ENCODE data around the gene RIMS1.
A peak's percentile ranks its signal among the peaks of the same experiment; 100 is the strongest.

The RIMS1 gene

DNA sequence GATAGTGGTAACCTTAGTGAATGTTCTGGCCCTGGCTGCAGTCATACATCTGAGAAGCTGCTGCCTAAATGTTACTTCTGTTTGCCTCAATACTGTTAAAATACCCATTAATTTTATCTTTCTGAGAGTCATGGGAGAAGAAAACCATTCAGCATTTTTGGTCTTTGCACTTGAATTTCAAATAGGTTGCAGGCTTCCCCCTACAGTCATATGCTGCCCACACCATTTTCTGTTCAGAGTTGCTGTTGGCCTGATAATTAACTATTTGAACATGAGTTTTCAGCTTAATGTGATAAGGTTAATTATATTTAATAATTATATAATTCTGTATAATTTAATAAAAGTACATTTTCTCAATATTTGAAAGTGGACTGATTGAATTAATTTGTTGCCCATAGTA, 410.0 kb downstream of the RIMS1 start:
- H3K9me3 ChIP-seq: no peaks in the 10 kb centered on the region
- peak; percentile 23 for DNase-seq
- H3K4me1 ChIP-seq: peaks cover 10% of the 10 kb centered on the region
- TF ChIP-seq, protein P1, sequence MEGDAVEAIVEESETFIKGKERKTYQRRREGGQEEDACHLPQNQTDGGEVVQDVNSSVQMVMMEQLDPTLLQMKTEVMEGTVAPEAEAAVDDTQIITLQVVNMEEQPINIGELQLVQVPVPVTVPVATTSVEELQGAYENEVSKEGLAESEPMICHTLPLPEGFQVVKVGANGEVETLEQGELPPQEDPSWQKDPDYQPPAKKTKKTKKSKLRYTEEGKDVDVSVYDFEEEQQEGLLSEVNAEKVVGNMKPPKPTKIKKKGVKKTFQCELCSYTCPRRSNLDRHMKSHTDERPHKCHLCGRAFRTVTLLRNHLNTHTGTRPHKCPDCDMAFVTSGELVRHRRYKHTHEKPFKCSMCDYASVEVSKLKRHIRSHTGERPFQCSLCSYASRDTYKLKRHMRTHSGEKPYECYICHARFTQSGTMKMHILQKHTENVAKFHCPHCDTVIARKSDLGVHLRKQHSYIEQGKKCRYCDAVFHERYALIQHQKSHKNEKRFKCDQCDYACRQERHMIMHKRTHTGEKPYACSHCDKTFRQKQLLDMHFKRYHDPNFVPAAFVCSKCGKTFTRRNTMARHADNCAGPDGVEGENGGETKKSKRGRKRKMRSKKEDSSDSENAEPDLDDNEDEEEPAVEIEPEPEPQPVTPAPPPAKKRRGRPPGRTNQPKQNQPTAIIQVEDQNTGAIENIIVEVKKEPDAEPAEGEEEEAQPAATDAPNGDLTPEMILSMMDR (IDR thresholded peaks at IDR 0.05; ENCODE audit: low read depth, low read length): peak; percentile 35; the same call in 1 of the 2 replicates
- H3K36me3 ChIP-seq: no peaks in the 10 kb centered on the region
- no peak overlapping the region for H3K4me3 ChIP-seq (ENCODE audit: low read depth, low read length)
- H3K27me3 ChIP-seq: no peaks in the 10 kb centered on the region

DNA sequence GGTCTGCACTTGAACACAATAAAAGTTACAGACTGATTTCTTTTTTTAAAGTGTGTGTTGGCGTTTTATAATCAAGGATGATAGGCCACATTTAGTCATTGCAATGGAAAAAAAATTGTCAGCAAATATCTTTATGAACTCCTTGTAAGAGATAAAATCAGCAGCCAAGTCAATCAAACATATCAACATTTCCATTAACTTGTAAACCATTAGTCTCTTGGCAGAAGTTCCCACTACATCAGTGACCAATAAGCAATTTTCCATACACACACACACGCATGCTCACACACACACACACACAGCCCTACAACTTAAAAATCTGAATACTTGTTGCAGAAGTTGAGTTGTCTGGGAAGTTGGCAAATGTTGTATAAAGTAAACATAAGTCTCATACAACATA, 419.6 kb downstream of the RIMS1 start:
- Histone ChIP-seq H3K4me3 (ENCODE audit: low read depth, low read length) (no peak overlapping the region), H3K36me3 (no peaks in the 10 kb centered on the region), H3K27me3 (no peaks in the 10 kb centered on the region), H3K9me3 (no peaks in the 10 kb centered on the region), H3K4me1 (0 out of 2 replicates have a peak, but pooled peaks cover 3% of the 10 kb centered on the region)
- no peak for DNase-seq
- TF ChIP-seq, protein P1 (IDR thresholded peaks at IDR 0.05; ENCODE audit: low read depth, low read length): no peak

DNA sequence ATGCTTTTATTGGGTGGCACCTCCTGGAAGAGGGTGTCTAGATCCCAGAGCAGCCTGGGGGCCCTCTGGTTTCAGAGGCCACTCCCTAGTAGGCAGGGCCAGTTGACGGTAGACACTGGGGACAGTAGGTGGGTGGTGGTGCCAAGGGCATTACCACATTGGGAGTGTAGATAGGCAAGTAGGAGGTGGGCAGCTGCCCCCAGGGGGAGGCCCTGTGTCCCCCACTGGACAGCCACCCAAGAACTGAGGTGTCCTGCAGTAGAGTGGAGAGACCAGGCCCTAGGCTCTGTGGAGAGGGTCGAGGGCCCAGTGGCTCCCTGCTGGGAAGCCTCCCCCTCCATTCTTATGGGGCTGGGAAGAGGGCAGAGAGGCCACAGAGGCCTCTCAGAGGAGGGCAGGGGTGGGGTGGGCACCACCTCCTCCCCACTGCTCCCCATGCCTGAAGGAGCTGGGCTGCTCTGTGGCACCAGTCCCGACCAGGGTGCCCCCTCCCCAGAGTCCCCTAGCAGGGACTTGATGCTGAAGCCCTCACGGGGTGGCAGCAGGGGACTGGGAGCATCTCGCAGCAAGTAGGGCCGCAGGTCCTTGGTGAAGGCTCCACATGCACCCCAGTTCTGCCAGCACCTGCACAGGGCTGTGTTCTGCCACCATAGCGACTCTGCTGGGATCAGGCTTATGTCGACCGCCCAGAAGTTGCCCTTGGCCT, 430.5 kb downstream of the RIMS1 start:
- Histone ChIP-seq H3K36me3 (no peaks in the 10 kb centered on the region), H3K4me3 (ENCODE audit: low read depth, low read length) (no peak overlapping the region), H3K4me1 (no peaks in the 10 kb centered on the region), H3K9me3 (no peaks in the 10 kb centered on the region; the same call in 1 of the 2 replicates), H3K27me3 (no peaks in the 10 kb centered on the region)
- TF ChIP-seq, protein P1 (IDR thresholded peaks at IDR 0.05; ENCODE audit: low read depth, low read length): no peak
- DNase-seq: no peak

DNA sequence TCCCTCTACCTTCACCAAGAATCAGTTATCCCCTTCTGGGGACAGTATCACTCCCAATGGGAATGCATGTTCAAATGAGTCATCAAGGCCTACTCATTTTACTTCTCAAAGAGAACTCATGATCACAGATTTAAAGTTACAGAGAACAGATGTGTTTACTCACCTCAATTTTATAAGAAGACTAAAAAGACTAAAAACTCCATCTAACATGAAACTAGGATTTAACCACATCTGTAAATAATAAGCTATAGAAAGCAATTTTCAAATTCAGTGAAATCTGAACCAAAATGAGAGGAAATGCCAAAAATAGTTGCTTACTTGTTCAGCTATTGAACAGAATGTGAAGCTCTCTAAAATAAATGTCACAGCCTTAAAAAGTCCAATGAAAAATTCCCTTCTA, 435.4 kb downstream of the RIMS1 start:
- TF ChIP-seq, protein P1 (IDR thresholded peaks at IDR 0.05; ENCODE audit: low read depth, low read length): no peak
- no peak overlapping the region for H3K4me3 ChIP-seq (ENCODE audit: low read depth, low read length)
- H3K9me3 ChIP-seq: no peaks in the 10 kb centered on the region
- H3K36me3 ChIP-seq: no peaks in the 10 kb centered on the region
- DNase-seq: no peak
- H3K27me3 ChIP-seq: no peaks in the 10 kb centered on the region
- no peaks in the 10 kb centered on the region for H3K4me1 ChIP-seq

DNA sequence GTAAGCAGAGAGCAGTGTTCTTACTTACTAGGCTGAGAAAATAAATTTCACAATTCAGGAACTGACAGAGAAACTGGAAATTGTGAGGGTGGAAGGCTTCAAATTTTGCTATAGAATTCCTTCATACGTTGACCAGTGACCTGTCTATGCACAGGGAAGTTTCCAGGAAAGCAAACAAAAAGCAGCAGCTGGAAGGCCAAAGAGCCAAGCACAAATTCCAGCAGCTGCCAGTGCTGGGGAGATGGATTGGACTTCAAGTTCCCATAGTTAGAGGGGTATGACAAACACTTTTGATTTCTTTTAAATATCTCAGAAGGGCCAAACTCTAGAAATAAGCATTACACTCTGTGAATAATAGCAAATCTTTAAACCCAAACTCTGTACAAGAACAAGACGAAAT, 436.4 kb downstream of the RIMS1 start:
- no peak for DNase-seq
- no peaks in the 10 kb centered on the region for H3K9me3 ChIP-seq
- H3K4me1 ChIP-seq: no peaks in the 10 kb centered on the region
- no peak overlapping the region for H3K4me3 ChIP-seq (ENCODE audit: low read depth, low read length)
- TF ChIP-seq, protein P1 (IDR thresholded peaks at IDR 0.05; ENCODE audit: low read depth, low read length): no peak
- no peaks in the 10 kb centered on the region for H3K36me3 ChIP-seq
- no peaks in the 10 kb centered on the region for H3K27me3 ChIP-seq

DNA sequence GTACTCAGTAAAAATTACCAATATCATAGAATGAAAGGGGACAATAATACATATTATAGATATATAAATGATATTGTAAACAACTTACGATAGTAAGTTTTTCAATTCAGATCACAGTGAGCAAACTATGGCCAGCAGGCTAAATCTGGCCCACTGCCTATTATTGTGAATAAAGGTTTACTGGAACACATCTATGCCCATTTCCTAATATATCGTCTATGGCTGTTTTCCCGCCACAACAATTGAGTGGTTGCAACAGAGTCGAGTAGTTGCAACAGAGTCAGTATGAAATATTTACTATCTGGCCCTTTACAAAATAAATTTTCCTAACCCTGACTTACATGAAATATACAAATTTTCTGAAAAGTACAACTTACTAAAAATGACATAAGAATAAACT, 438.2 kb downstream of the RIMS1 start:
- Histone ChIP-seq H3K36me3 (no peaks in the 10 kb centered on the region), H3K4me3 (ENCODE audit: low read depth, low read length) (no peak overlapping the region), H3K4me1 (no peaks in the 10 kb centered on the region), H3K27me3 (no peaks in the 10 kb centered on the region), H3K9me3 (no peaks in the 10 kb centered on the region)
- DNase-seq: no peak
- TF ChIP-seq, protein P1 (IDR thresholded peaks at IDR 0.05; ENCODE audit: low read depth, low read length): no peak
